Adrenal gland (tissue), 12 donors: ENCODE results near the gene TOM1. TPM values are rescaled to one million over a fixed set of nuclear protein-coding genes. Genes with fewer than 3 reads are reported as not detected.

Experiments
- DNase-seq, 7 donors: peaks; one replicate each; pipeline ENCODE4 v3.0.0-alpha.2; 2019 to 2020
- H3K27ac ChIP-seq, 5 donors: fragments of 200-600 bp; sonication (generic) in 4 of 5; 1 replicate in 3 of 5; 2 replicates in 2 of 5; pipeline versions ENCODE4 v1.5.1 to v1.8.0; 2016 to 2020; ENCODE audit warnings: mild to moderate bottlenecking in 1 of 5
- H3K27me3 ChIP-seq: fragments of 200-600 bp; 2 replicates; pipeline ENCODE4 v1.8.0; 2021
- H3K36me3 ChIP-seq, 2 donors: fragments of 200-600 bp; replicated peaks in 1 of 2; 1 replicate in 1 of 2; 2 replicates in 1 of 2; pipeline versions ENCODE4 v1.5.1 to v1.8.0; 2018 to 2022
- H3K4me1 ChIP-seq, 2 donors: fragments of 200-600 bp; replicated peaks in 1 of 2; 1 replicate in 1 of 2; 2 replicates in 1 of 2; pipeline versions ENCODE4 v1.5.1 to v1.8.0; 2018 to 2021
- H3K4me3 ChIP-seq, 4 donors: fragments of 200-600 bp; sonication (generic) in 3 of 4; one replicate each; pipeline ENCODE4 v1.5.1; 2016 to 2018
- H3K9me3 ChIP-seq, 3 donors: fragments of 200-600 bp; sonication (generic) in 1 of 3; replicated peaks in 1 of 3; 1 replicate in 2 of 3; 2 replicates in 1 of 3; pipeline versions ENCODE4 v1.5.1 to v1.8.0; 2016 to 2021
- POLR2A ChIP-seq, 2 donors: fragments of 450-650 bp; IDR thresholded peaks; one replicate each; pipeline ENCODE4 v1.6.1; 2017; ENCODE audit warnings: antibody characterized with exemption in 2 of 2, mild to moderate bottlenecking in 2 of 2, moderate library complexity in 1 of 2
- WGBS, 4 donors: extraction: QIAGEN DNeasy Blood & Tissue Kit in 2 of 4; methylation state at CpG; one replicate each; pipeline versions ENCODE4 v1.1.5 to v1.1.7; 2013 to 2017; 5-methylcytosine and 5-hydroxymethylcytosine counted together
- intact Hi-C, 2 donors: fragments of 100-400 bp; cut with DNase I; formaldehyde crosslinking; loops; one replicate each; pipeline versions ENCODE4 v1.14.1 to v1.15.0; 2022 to 2023
- polyA plus RNA-seq, 3 donors: library from polyadenylated mRNA; stranded (reverse); fragments of 200-250 nt in 2 of 3; fragments of 350-450 nt in 1 of 3; fragmentation: Illumina TruSeq in 1 of 3; extraction: RNeasy Lipid Tissue Mini Kit (QIAGEN cat#74804) in 1 of 3; gene quantifications; one replicate each; pipeline ENCODE4 v1.2.3, GENCODE V29; 2013 to 2014
- total RNA-seq, 9 donors: library from RNA; depleted of rRNA in 4 of 9; stranded (reverse); fragments of >200 nt in 4 of 9; fragments of 120-200 nt in 1 of 9; fragmentation: NEBNext Ultra II Directional in 1 of 9; extraction: Animal tissue kit (Norgen Biotek cat#: 25700) in 1 of 9; gene quantifications; one replicate each; pipeline versions ENCODE4 v1.1.0 to v1.2.4, GENCODE V29; 2013 to 2023
- TF ChIP-seq, protein P1 (sequence below), 6 experiments: fragments of 450-650 bp in 4 of 6; fragments of 200-600 bp in 2 of 6; sonication (generic) in 1 of 6; IDR thresholded peaks; 1 replicate in 5 of 6; 2 replicates in 1 of 6; pipeline versions ENCODE4 v1.5.1 to v1.8.0; 2016 to 2021; ENCODE audit warnings: antibody characterized with exemption in 6 of 6, mild to moderate bottlenecking in 2 of 6, moderate library complexity in 1 of 6
- donor health status: healthy with polysubstance abuse.
- donor health status: Bipolar disorder and iron deficiency.
- donor health status: DM: yes; HTN: yes; CAD: no.
- donor health status: DM: no; HTN: no; CAD: no.
- donor health status: DM: no; HTN: no; CAD: no.
- donor health status: DM: yes; HTN: yes; CAD: no.

The TOM1 gene
- total and polyA plus RNA-seq, 12 donors, result 57.5 to 188 (median 106) TPM

GRCh38 chr22:35264986-35265385, 34.7 kb upstream of the TOM1 start:
- H3K27ac ChIP-seq, result peak overlapping the region in 4 of 5 donors; percentile 51 to 82 (median 72)
- TF ChIP-seq, protein P1, sequence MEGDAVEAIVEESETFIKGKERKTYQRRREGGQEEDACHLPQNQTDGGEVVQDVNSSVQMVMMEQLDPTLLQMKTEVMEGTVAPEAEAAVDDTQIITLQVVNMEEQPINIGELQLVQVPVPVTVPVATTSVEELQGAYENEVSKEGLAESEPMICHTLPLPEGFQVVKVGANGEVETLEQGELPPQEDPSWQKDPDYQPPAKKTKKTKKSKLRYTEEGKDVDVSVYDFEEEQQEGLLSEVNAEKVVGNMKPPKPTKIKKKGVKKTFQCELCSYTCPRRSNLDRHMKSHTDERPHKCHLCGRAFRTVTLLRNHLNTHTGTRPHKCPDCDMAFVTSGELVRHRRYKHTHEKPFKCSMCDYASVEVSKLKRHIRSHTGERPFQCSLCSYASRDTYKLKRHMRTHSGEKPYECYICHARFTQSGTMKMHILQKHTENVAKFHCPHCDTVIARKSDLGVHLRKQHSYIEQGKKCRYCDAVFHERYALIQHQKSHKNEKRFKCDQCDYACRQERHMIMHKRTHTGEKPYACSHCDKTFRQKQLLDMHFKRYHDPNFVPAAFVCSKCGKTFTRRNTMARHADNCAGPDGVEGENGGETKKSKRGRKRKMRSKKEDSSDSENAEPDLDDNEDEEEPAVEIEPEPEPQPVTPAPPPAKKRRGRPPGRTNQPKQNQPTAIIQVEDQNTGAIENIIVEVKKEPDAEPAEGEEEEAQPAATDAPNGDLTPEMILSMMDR (IDR thresholded peaks at IDR 0.05), result no peak
- TF ChIP-seq POLR2A (IDR thresholded peaks at IDR 0.05), result peak in 1 of 2 donors; percentile 17
- peak; percentile 46 to 77 (median 71) for DNase-seq
- no peak overlapping the region for H3K4me3 ChIP-seq
- intact Hi-C loops, result no loop called here
- H3K36me3 ChIP-seq, result peaks cover 0 to 57% of the 10 kb centered on the region in 2 donors
- peaks cover 0 to 5% of the 10 kb centered on the region in 2 donors for H3K4me1 ChIP-seq
- WGBS, 4 donors, result 48 to 57% (median 51%) methylated on average over 7 of the region's 7 CpGs
- no peaks in the 10 kb centered on the region for H3K27me3 ChIP-seq
- no peaks in the 10 kb centered on the region for H3K9me3 ChIP-seq

GRCh38 chr22:35266277-35266676, 33.4 kb upstream of the TOM1 start:
- intact Hi-C loops, result no loop called here
- Histone ChIP-seq H3K9me3 (no peaks in the 10 kb centered on the region), H3K4me3 (no peak overlapping the region), H3K36me3 (peaks cover 0 to 60% of the 10 kb centered on the region in 2 donors), H3K27me3 (no peaks in the 10 kb centered on the region), H3K4me1 (peaks cover 0 to 5% of the 10 kb centered on the region in 2 donors), H3K27ac (no peak overlapping the region)
- no peak for TF ChIP-seq POLR2A (IDR thresholded peaks at IDR 0.05)
- TF ChIP-seq, protein P1 (IDR thresholded peaks at IDR 0.05), result no peak
- no peak for DNase-seq
- WGBS, 4 donors, result 68 to 74% (median 72%) methylated on average over 3 of the region's 3 CpGs

- Histone ChIP-seq H3K4me3 (no peak overlapping the region), H3K27me3 (no peaks in the 10 kb centered on the region), H3K36me3 (peaks cover 0 to 38% of the 10 kb centered on the region in 2 donors), H3K9me3 (no peaks in the 10 kb centered on the region), H3K4me1 (peaks cover 0 to 5% of the 10 kb centered on the region in 2 donors), H3K27ac (no peak overlapping the region)
- intact Hi-C loops, result no loop called here
- TF ChIP-seq, protein P1 (IDR thresholded peaks at IDR 0.05), result no peak
- WGBS, 4 donors, result 87 to 95% (median 88%) methylated on average over 3 of the region's 3 CpGs
- DNase-seq, result no peak
These were observed 30.1 kb upstream of the TOM1 start for GRCh38 chr22:35269630-35270029.

GRCh38 chr22:35274154-35274871, 25.4 kb upstream of the TOM1 start:
- H3K9me3 ChIP-seq, result no peaks in the 10 kb centered on the region
- no peak for TF ChIP-seq POLR2A (IDR thresholded peaks at IDR 0.05)
- TF ChIP-seq, protein P1 (IDR thresholded peaks at IDR 0.05), result no peak
- H3K36me3 ChIP-seq, result peaks cover 0 to 9% of the 10 kb centered on the region in 2 donors
- no peak for DNase-seq
- intact Hi-C loops, result no loop called here
- WGBS, 4 donors, result 91 to 94% (median 92%) methylated on average over 8 of the region's 8 CpGs
- no peak overlapping the region for H3K4me3 ChIP-seq
- H3K27ac ChIP-seq, result no peak overlapping the region
- H3K27me3 ChIP-seq, result no peaks in the 10 kb centered on the region
- no peaks in the 10 kb centered on the region for H3K4me1 ChIP-seq
